Measurements from ENCODE around the gene PSMD2.
A peak's percentile ranks its signal among the peaks of the same experiment; 100 is the strongest.
"Not testable (repeated sequence)": the region's sequence is repeated elsewhere in the genome, so short reads cannot be mapped to it uniquely, and the experiment has no call there.

PSMD2 gene

DNA sequence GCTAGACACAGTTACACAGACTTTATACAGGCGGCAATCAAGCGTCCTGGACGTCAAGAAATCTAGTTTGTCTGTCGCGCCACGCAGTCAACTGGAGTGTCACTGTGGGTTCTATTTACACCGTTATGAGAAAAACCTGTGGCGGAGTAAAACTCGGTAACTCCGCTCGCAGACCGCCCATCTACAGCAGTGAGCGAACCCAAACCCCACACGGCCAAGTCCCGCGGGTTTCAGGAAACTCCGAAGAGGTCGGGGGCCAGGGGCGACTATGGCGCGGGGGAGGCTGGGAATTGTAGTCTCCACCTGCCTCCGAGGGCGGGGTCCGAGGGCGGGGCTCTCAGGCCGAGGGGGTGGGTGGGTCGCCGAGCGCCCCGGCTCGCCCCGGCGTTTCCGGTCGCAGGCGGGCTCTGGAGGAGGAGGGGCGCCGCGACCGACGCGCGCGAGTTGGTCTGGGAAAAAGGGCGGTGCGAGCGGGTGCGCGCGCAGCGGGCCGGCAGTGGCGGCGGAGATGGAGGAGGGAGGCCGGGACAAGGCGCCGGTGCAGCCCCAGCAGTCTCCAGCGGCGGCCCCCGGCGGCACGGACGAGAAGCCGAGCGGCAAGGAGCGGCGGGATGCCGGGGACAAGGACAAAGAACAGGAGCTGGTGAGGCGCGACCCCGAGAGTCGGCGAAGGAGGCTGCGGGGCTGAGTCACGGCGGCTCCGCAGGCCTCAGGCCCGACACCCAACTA, at the start of gene PSMD2:
Gene PSMD2, plus strand, starts transcription at position 483 of the 729 bp plus-strand sequence. Its CDS starts 26 bp downstream, at position 509.
- DNase-seq, result peak; percentile 91

DNA sequence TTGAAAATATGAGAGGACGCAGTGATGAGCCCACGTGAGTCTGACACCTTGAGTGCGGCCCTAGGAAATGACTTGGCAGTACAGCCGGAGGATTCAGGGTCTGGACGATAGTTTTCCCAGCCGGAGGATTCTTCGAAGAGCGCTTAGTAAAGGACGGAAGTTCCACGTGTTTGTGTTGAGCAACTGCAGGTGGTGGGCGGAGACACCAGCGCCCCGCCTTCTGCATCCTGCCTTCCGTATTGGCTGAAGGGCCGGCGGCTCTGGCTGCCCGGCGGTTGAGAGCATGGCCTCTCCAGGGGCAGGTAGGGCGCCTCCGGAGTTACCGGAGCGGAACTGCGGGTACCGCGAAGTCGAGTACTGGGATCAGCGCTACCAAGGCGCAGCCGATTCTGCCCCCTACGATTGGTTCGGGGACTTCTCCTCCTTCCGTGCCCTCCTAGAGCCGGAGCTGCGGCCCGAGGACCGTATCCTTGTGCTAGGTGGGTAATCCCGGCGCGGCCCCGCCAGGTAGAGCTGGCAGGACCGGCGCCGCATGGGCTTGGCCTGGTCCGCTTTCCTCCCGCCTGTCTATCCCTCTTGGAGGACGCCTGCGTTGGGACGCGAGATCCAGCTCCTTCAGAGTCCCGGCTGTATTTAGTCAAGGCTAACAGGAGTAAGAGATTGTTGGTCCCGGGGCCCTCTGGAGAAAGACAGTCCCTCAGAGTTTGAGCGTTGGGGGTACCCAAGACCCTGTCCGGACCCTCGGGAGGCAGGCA, 49.5 kb upstream of the PSMD2 start, which contains the start of gene EEF1AKMT4:
Gene EEF1AKMT4, plus strand, starts transcription at position 261 of the 755 bp plus-strand sequence. Its CDS starts 23 bp downstream, at position 284.
- DNase-seq, result peak; percentile 98

DNA sequence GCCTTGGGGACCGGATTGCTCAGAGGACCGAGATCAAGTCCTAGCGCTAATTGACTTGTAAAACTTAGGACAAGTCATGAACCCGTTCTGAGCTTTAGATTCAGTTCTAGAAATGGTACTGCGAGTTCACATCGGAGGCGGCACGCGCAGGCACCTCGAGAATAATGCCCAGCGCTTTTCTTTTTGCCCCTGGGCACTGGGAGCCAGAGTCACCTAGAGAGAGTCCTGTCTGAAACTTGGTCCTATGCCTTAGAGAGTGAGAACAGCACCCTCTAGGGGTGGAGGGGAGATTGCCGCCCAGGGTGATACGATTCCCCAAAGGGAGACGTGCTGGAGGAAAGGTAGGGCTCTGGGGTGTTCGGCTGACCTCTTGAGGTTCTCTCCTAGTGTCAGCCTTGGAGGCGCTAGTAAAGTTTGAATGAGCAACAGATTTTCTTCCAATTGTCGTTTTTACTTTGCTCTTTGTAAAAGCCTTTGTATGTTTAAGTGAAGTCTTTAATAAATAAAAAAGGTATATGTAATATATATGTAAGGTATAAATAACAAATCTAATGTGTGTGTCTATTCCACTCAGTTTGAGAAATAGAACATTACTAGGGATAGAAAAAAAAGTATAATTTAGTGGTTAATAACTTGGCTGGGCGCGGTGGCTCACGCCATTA, 48.7 kb upstream of the PSMD2 start:
- DNase-seq, result peak; percentile 91

DNA sequence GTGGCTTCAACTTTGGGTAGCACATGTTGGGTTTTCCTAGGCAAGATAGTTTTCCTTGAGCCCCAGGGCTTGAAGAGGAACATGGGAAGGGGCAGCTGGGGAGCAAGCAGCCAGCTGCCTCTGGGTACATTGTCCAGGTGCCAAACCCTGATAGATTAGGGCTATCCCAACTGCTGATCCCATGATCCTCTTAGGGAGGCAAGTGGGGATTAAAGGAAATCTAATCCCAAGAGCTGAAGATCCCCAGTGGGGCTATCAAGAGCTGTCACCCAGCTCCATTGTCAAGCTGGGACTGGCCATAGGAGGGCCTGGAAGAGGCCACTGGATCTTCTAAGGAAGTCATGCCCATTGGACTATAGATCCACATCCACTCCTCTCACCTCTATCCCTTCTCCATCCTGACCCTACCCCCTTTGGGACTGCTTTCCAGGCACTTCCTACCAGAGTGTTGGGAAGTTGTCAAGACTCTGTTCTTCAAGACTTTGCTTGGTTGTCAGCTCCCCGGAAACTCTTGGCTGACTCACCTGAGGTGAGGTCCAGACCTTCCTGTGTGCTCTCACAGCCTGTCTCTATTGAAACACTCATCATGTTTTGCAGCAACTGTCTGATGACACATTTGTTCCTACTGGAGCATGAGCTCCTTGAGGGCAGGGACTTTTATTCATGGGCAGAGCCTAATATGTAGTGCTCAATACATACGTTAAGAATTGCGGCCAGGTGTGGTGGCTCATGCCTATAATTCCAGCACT, 43.6 kb upstream of the PSMD2 start:
- DNase-seq, result no peak

DNA sequence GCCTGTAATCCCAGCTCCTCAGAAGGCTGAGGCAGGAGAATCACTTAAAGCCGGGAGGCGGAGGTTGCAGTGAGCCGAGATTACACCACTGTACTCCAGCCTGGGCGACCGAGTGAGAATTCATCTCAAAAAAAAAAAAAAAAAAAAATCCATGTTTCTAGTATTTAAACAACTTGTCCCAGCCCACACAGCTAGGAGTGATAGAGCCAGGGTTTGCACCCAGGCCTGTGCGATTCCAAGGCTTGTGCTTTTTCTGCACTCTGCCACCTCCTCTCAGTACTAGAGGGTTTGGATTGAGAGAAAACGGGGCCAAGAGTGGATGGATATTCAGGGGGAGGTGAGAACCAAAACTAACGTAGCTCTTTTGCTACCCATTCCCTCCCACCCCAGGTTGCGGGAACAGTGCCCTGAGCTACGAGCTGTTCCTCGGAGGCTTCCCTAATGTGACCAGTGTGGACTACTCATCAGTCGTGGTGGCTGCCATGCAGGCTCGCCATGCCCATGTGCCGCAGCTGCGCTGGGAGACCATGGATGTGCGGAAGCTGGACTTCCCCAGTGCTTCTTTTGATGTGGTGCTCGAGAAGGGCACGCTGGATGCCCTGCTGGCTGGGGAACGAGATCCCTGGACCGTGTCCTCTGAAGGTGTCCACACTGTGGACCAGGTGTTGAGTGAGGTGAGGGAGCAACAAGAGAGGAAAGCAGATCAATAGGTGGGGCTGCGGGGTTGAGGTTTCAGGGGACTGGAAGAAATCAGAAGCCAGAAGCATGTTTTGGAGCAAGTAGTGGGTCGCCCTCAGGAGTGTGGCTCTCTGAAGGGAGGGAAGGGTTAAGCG, 41.7 kb upstream of the PSMD2 start:
- DNase-seq, result no peak

DNA sequence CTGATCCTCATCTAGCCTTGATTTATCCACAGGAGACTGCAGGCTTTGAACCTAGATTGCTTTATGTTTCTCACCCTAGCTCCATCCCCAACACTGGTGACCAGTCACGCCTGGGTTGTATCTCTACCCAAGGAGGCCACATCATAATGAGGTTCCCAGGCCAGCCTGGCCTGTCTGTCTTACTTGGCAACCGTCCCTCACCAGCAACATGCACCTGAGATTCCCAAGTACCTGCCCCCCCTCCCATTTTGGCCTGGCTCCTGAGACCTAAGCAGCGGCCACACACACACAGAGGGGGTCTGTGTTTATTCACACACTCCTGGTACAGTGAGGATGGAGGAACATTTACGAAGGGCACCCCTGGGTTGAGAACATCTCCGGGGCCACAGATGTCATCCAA, 40.1 kb upstream of the PSMD2 start:
- no peak for DNase-seq

DNA sequence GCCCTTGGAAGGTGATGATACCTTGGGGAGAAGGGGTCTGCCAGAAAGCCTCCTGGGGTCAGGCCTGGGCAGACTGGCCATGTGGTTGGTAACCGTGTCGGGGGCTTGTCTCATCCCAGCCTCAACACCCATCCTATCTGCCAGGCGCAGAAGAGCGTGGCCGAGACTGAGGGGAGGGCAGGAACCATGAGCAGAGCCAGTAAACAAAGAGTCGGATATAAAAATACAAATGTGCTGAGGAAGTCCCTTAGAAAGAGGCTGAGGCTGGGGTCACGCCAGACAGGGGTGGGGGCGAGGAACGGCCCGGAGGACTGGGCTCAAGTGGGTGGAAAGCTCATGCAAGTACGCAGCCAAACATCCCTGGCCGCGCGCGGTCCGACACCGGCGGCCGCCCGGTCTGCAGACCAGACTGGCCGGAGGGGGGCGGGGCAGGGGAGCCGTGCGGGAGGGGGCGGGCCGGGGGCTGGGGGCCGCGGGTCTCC, 39.6 kb upstream of the PSMD2 start:
- DNase-seq, result no peak

DNA sequence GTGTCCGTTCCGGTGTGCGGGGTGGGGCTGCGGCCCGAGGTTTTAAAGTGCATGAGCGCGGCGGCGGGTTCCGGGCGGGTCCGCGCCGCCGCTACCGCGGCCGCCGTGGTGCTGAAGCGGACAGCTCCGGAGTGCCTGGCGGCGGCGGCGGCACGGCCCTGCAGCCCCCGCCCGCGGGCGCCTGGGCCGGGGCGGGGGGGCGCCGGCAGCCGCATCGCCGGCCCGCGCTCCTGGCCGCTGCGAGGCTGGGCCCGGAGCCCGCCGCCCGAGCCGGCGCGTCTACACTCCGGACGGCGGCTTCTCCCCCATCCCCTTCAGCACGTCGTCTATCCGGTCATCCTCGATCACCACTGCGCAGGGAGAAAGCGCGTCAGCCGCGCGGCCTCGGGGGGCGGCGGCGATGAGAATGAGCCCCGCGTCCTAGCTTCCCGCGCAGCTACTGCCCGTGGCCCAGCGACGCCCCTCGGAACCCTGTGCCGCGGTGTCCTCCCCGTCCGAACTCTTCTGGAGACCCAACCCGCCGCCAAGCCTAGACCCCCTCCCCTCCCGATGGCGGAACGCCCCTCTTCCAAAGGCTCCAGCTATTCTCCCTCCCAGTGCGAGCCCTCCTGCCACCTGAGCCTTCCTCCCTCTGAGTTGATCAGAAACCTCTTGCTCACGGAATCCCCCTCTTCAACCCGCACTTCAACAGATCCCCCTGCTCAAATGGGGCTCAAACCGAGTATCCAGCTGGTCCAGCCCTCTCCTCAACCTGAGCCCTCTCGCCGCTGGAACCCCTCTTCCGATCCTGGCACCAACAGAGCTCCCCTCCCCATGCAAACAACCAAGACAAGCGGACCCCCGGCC, 38.9 kb upstream of the PSMD2 start:
- no peak for DNase-seq

DNA sequence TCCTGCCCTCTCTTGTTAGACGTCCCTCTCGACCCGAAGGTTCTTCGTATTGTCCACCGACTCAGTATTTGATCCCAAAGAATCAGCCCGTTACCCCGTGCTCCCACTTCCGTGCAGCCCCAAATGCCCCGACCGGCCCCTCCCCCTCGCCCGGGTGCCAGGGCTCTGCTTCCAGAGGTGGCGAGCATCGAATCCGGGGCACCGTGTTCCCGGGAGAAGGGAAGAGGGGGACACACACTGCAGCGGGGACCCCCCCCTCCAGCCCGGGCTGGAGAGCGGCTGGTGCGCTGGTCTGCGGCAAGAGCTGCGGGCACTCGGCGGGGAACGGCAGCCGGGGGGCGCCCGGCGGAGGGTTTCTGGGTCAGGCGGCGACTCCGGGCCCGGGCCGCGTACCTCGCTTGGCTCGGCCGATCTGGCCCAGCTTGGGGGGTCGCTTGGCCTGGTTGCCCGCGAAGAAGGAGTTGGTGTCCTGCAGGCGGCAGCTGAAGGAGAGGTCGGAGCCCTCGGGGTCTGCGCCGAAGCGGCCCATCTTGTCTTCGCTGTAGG, 38.2 kb upstream of the PSMD2 start:
- DNase-seq, result no peak

DNA sequence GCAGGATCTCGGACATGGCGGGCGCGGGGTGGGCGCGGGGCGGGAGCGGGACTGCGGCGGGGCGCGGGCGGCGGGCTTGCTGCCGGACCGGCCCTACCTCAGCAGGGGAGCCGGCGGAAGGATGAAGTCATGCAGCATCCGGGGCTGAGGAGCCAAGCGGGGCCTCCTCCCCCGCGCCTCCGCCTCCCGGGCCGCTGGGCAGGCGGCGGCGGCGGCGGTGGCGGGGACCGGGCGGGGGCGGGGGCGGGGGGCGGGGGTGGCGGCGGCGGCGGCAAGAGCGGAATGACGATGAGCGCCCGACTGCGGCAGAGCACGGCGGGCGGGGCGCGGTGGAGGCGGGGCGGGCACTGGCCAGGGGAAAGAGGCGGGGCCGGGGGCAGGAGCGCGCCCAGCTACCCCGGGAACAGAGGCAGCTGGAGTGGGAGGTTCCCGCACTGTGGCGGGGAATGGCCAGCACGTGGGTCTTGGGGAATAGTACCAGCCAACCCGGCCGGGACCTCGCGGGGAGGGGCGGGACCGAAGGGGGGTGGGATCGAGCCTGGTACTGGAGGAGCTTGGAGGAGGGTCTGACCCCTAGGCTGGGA, 37.7 kb upstream of the PSMD2 start, which contains the start of gene CAMK2N2:
Gene CAMK2N2, minus strand, starts transcription at position 284 of the 584 bp plus-strand sequence. Its CDS starts 268 bp downstream, at position 16.
- peak; percentile 80 for DNase-seq

DNA sequence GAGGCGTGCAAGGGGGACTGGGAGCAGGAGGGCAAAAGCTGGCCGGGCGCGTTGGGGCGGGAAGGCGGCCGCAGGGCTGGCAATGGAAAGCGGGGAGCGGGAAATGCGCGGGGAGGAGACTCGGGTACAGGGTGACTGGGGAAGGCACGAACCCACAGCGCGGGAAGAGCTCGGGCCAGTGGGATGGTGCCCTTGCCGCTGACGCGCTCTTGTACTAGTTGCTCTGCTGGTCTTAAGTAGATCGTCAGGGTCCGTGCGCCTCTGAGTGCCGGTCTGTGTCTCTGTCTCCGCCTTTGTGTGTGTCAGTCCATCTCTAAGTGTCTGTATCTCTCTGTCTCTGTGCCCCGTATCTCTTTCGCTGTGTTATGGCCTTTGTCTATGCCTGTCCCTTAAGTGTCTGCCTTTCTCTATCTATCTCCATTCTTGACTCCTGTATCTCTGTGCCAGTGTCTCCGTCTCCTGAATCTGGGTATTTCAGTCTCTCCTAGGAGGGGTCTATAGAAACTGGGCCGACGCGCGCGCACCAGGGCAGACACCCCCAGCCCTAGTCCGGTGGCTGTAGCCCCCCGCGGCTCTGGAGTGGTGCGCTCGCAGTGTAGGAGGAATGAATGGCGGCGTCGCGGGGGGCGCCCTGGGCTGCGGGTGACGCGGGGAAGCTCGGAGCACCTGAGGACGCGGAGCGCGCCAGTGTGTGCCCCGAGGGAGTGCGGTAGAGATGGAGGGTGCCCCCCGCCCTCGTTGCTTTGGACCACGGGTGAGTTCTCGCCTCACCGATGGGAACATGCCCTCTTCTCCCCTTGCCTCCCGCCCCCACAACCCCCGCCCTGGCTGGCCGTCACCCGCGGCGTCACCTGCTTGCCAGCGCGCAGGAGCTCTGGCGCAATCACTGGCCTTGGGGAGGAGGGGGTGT, 36.9 kb upstream of the PSMD2 start:
- peak; percentile 53 for DNase-seq

DNA sequence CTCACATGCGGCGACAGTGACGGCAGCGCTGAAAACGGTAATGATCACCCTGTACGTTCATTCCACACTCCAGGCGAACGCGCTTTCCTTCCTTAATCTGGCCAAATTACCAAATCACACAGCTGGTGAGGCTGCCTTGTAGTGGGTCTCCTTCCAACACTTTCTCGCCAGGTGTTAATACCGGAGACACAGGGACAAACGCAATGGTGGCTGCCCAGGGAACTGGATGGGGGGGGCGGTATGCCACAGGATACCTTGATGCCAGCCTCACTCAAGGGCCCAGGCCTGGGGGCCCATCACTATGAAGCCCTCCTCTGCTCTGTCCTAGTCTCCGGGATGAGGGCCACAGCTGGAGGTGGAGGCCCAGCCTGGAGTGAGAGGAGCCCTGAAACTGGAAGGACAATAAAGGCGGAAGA, 36.3 kb upstream of the PSMD2 start:
- DNase-seq, result no peak

DNA sequence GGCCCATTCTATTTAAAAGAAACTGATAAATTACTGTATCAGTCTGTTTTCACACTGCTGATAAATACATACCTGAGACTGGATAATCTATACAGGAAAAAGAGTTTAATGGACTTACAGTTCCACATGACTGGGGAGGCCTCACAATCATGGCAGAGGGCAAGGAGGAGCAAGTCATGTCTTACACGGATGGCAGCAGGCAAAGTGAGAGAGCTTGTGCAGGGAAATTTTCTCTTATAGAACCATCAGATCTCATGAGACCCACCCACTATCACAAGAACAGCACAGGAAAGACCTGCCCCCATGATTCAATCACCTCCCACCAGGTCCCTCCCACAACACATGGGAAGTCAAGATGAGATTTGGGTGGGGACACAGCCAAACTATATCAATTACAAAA, 31.8 kb upstream of the PSMD2 start:
- not testable (repeated sequence) for DNase-seq

DNA sequence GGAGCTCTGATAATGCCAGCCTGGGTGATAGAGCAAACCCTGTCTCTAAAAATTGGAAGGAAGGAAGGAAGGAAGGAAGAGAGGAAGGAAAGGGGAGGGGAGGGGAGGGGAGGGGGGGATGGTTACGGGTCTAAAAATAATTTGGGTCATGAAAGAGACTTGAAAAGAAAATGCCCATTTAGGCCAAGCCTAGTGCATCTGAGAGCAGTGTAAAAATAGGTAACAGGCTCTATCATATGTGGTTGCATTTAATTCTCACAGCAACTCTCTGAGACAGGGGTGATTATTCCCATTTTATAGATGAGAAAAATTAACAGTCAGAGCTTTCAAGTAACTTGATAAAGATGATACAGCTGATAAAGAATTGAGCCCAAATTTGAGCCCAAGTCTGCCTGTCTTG, 26.8 kb upstream of the PSMD2 start:
- no peak for DNase-seq

DNA sequence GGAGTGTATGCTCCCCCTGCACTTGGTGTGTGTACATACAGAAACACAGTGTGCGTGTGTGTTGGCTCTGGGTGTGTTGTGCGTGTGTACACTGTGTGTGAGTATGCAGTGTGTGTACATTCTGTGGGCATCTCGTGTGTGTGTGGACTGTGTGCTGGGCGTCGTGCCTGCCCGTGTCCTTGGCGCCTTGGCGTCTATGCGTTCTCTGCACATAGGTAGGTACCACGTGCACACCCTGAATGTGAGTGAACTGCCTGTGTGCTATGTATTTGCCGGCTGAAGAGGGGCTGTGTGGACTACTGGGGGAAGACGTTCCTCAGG, 23.7 kb upstream of the PSMD2 start:
- no peak for DNase-seq

DNA sequence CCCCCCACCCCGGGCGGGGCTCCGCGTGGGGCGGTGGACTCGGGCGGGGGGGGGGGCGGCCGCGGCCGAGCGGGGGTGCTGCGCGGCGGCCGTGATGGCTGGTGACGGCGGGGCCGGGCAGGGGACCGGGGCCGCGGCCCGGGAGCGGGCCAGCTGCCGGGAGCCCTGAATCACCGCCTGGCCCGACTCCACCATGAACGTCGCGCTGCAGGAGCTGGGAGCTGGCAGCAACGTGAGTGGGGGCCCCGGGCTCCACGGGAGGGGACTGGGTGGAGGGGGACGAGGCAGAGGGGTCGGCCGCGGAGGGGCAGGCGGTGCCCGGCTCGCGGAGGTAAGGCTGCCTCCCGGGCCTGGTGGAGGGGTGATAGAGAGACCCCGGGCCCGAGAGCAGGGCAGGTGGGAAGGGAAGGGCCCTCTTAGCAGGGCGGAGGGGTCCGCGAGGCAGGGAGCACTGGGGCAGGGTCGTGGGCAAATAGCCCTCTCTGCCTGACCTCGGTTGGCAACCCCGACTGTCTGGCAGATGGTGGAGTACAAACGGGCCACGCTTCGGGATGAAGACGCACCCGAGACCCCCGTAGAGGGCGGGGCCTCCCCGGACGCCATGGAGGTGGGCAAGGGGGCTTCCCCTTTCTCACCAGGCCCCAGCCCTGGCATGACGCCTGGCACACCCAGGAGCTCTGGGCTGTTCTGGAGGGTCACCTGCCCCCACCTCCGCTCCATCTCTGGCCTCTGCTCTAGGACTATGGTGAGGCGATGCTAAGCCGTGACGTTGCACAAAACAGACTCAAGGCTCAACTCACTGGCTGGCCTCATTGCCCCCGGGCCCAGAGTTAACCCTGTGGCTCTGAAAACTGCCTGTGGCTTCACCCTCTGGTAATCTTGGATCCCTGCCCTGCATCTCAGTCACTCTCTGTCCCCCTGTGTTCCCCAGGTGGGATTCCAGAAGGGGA, 22.8 kb upstream of the PSMD2 start, which contains the start of gene ECE2:
Gene ECE2, plus strand, starts transcription at position 62 of the 950 bp plus-strand sequence. Its CDS starts 132 bp downstream, at position 194.
- no peak for DNase-seq

DNA sequence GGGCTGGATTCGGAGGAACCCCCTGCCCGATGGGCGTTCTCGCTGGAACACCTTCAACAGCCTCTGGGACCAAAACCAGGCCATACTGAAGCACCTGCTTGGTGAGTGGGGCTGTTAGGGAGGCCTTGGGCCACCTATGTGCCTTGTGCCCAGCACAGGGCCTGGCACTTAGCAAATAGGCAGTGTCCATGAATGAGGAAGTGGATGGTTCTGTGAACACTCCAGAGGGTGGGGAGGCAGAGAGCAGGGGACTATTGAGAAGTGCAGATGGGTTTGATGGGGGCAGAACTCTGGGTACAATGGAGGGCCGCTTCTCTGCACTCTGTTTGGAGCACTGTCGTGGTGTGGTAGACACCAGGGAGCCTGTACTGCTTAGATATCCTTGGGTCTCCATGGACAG, 21.7 kb upstream of the PSMD2 start:
- DNase-seq, result no peak

DNA sequence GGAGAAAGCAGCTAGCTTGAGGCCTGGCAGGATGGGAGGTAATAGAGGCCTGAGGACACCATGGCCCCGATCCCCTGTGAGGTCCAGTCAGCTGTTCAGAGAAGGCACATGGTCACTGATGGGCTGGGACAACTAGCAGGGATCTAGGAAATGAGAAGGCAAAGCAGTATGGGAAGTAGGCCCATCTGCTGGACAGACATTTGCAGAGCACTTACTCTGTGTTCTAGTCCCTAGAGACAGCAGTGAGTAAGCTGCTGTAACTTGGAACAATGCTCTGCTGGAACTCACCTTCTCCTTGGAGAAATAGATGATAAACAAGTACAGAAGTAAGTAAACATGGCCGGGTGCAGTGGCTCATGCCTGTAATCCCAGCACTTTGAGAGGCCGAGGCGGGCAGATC, 16.1 kb upstream of the PSMD2 start:
- DNase-seq, result no peak

All from NCI-H2081 treated with DMSO at 0.1 percent for 48 hours (cell line).